Measurements from ENCODE around the gene DLG2. TPM values are rescaled to one million over a fixed set of nuclear protein-coding genes. Genes with fewer than 3 reads are reported as not detected.

Gene DLG2
- total and polyA plus RNA-seq, 4 donors = 1.3 to 23.3 (median 10.9) TPM

DNA sequence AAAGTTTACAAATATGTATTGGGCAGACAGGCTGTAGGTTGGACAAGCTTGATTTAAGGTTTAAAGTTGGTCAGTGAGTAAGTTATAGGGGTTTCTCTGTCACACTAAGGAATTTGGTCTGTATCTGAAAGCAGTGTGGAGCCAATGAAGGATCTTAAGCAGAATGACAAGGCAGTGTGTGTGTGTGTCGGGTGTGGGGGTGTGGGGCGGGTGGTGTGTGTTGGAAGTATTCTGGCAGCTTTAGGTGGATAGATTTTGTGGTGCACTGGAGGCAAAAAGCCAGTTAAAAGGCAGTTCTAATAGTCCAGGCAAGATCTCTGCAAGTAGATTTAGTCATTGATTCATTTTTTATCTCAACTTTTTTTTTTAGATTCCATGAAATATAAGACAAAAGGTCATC, 1334.2 kb downstream of the DLG2 start:
- intact Hi-C loops (cut with DNase I) = no loop called here
- DNase-seq = no peak

DNA sequence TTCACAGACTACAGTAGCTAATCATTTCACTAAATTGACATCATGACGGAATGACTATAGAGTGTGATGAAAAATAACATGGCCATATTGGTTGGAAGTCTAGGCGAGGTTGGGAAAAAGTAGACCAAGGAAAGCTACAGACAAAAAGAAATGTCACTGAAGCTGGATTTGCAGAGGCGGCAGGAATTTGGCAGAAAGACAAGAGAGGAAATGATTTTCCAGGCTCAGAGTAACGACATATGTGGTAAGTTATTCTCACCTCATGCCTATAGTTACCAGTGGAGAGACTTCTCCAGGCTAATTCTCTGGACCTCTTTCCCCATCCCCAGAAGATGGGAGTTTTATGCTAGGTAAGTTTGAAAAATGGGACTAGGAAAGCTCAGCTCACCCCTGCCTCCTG, 1335.1 kb downstream of the DLG2 start:
- H3K36me3 ChIP-seq (ENCODE audit: control insufficient read depth in 1 of 2, insufficient read depth in 2 of 2, low read length in 1 of 2) = no peaks in the 10 kb centered on the region
- no peaks in the 10 kb centered on the region for H3K4me1 ChIP-seq (ENCODE audit: control insufficient read depth in 1 of 2, insufficient read depth in 2 of 2, low read length in 2 of 2)
- H3K4me3 ChIP-seq (ENCODE audit: low read length in 2 of 2) = no peak overlapping the region
- ATAC-seq (ENCODE audit: low FRiP score) = no peak
- intact Hi-C loops (cut with DNase I) = no loop called here
- no peak overlapping the region for H3K27ac ChIP-seq (ENCODE audit: low read depth in 1 of 2, low read length in 2 of 2)
- WGBS, 2 donors = 39 to 47% methylated on average over 4 of the region's 4 CpGs
- H3K27me3 ChIP-seq (ENCODE audit: control insufficient read depth in 1 of 2, insufficient read depth in 2 of 2, low read length in 1 of 2) = no peaks in the 10 kb centered on the region
- H3K9me3 ChIP-seq (ENCODE audit: control insufficient read depth, low read length) = no peaks in the 10 kb centered on the region
- DNase-seq = no peak

More for the DNA sequence above, 1334.2 kb downstream of the DLG2 start:
- no peaks in the 10 kb centered on the region for H3K36me3 ChIP-seq (ENCODE audit: control insufficient read depth in 1 of 2, insufficient read depth in 2 of 2, low read length in 1 of 2)
- WGBS, 2 donors = 75 to 77% methylated on average over 2 of the region's 2 CpGs
- no peaks in the 10 kb centered on the region for H3K9me3 ChIP-seq (ENCODE audit: control insufficient read depth, low read length)
- H3K27me3 ChIP-seq (ENCODE audit: control insufficient read depth in 1 of 2, insufficient read depth in 2 of 2, low read length in 1 of 2) = no peaks in the 10 kb centered on the region
- no peak overlapping the region for H3K27ac ChIP-seq (ENCODE audit: low read depth in 1 of 2, low read length in 2 of 2)
- H3K4me1 ChIP-seq (ENCODE audit: control insufficient read depth in 1 of 2, insufficient read depth in 2 of 2, low read length in 2 of 2) = no peaks in the 10 kb centered on the region
- H3K4me3 ChIP-seq (ENCODE audit: low read length in 2 of 2) = no peak overlapping the region
- ATAC-seq (ENCODE audit: low FRiP score) = no peak

GRCh38 chr11:84290647-84291046, 1336.5 kb downstream of the DLG2 start:
- no peak overlapping the region for H3K27ac ChIP-seq (ENCODE audit: low read depth in 1 of 2, low read length in 2 of 2)
- intact Hi-C loops (cut with DNase I) = no loop called here
- ATAC-seq (ENCODE audit: low FRiP score) (no peak), DNase-seq (no peak)
- no peak overlapping the region for H3K4me3 ChIP-seq (ENCODE audit: low read length in 2 of 2)
- no peaks in the 10 kb centered on the region for H3K4me1 ChIP-seq (ENCODE audit: control insufficient read depth in 1 of 2, insufficient read depth in 2 of 2, low read length in 2 of 2)
- H3K36me3 ChIP-seq (ENCODE audit: control insufficient read depth in 1 of 2, insufficient read depth in 2 of 2, low read length in 1 of 2) = no peaks in the 10 kb centered on the region
- H3K9me3 ChIP-seq (ENCODE audit: control insufficient read depth, low read length) = no peaks in the 10 kb centered on the region
- no peaks in the 10 kb centered on the region for H3K27me3 ChIP-seq (ENCODE audit: control insufficient read depth in 1 of 2, insufficient read depth in 2 of 2, low read length in 1 of 2)

GRCh38 chr11:84289381-84289906, 1337.7 kb downstream of the DLG2 start:
- no peaks in the 10 kb centered on the region for H3K9me3 ChIP-seq (ENCODE audit: control insufficient read depth, low read length)
- WGBS, 2 donors = 86 to 88% methylated on average over 3 of the region's 3 CpGs
- DNase-seq (no peak), ATAC-seq (ENCODE audit: low FRiP score) (no peak)
- H3K27me3 ChIP-seq (ENCODE audit: control insufficient read depth in 1 of 2, insufficient read depth in 2 of 2, low read length in 1 of 2) = no peaks in the 10 kb centered on the region
- H3K27ac ChIP-seq (ENCODE audit: low read depth in 1 of 2, low read length in 2 of 2) = no peak overlapping the region
- H3K4me3 ChIP-seq (ENCODE audit: low read length in 2 of 2) = no peak overlapping the region
- no peaks in the 10 kb centered on the region for H3K4me1 ChIP-seq (ENCODE audit: control insufficient read depth in 1 of 2, insufficient read depth in 2 of 2, low read length in 2 of 2)
- no peaks in the 10 kb centered on the region for H3K36me3 ChIP-seq (ENCODE audit: control insufficient read depth in 1 of 2, insufficient read depth in 2 of 2, low read length in 1 of 2)
- intact Hi-C loops (cut with DNase I) = no loop called here

DNA sequence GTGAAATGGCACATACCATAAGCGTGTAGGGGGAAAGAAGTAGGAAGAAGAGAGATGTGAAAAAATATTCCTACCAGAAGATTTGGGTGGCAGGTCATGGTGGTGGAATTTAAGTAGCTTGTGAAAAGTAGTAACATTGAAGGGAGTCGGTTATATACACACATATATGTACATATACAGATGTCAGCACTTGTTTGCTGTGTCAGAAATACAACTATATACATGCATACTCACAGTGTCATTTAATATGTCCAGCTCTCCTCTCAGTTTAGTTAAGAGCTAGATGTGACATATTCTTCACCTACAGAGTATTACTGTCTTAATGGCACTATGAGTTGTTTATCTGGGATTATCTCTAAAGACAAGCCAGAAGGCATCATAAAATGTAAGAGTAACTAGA, 1353.6 kb downstream of the DLG2 start:
- Histone ChIP-seq H3K4me3 (ENCODE audit: low read length in 2 of 2) (no peak overlapping the region), H3K9me3 (ENCODE audit: control insufficient read depth, low read length) (no peaks in the 10 kb centered on the region), H3K4me1 (ENCODE audit: control insufficient read depth in 1 of 2, insufficient read depth in 2 of 2, low read length in 2 of 2) (no peaks in the 10 kb centered on the region), H3K27me3 (ENCODE audit: control insufficient read depth in 1 of 2, insufficient read depth in 2 of 2, low read length in 1 of 2) (no peaks in the 10 kb centered on the region), H3K27ac (ENCODE audit: low read depth in 1 of 2, low read length in 2 of 2) (no peak overlapping the region), H3K36me3 (ENCODE audit: control insufficient read depth in 1 of 2, insufficient read depth in 2 of 2, low read length in 1 of 2) (no peaks in the 10 kb centered on the region)
- intact Hi-C loops (cut with DNase I) = no loop called here
- DNase-seq (no peak), ATAC-seq (ENCODE audit: low FRiP score) (no peak)
- 79 to 83% methylated on average over 2 of the region's 2 CpGs for WGBS, 2 donors

DNA sequence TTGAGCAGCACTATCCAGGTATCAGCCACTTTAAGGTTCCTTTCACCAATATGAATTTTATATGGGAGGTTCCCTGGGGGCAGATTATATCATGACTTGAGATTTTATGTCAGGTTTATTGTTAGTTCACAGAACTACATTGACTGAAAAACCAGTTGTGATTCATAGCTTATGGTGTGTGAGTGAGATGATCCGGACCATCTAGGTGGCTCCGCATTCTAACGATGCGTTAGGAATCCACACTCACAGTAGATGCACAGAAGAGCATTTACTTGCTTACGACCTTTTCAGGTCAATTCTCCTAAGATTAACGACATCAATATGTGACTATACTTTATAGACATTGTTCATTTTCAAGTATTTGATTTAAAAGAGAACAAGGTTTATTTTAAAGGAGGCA, 1356.7 kb downstream of the DLG2 start:
- Histone ChIP-seq H3K9me3 (ENCODE audit: control insufficient read depth, low read length) (no peaks in the 10 kb centered on the region), H3K4me1 (ENCODE audit: control insufficient read depth in 1 of 2, insufficient read depth in 2 of 2, low read length in 2 of 2) (no peaks in the 10 kb centered on the region), H3K27ac (ENCODE audit: low read depth in 1 of 2, low read length in 2 of 2) (no peak overlapping the region), H3K4me3 (ENCODE audit: low read length in 2 of 2) (no peak overlapping the region), H3K27me3 (ENCODE audit: control insufficient read depth in 1 of 2, insufficient read depth in 2 of 2, low read length in 1 of 2) (no peaks in the 10 kb centered on the region), H3K36me3 (ENCODE audit: control insufficient read depth in 1 of 2, insufficient read depth in 2 of 2, low read length in 1 of 2) (no peaks in the 10 kb centered on the region)
- intact Hi-C loops (cut with DNase I) = no loop called here
- DNase-seq (no peak), ATAC-seq (ENCODE audit: low FRiP score) (no peak)
- 83 to 89% methylated on average over 6 of the region's 6 CpGs for WGBS, 2 donors

DNA sequence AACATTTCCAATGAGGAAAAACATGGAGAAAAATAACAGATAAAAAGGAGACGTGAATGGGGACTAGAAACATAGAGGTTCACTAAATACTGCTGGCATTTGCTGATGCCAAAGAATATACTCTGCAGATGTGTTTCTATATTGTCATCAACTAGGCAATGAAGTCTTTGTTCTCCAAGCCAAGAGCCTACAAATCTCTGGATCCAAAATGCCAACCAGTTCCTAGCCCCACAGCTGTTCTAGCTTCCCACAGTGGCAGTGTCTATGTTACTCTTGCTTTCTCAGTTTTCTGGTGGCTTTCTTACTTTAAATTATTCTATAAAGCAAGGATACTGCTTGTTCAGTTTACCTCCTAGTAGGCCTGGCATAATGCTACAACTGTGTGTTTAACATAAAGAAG, 1363.1 kb downstream of the DLG2 start:
- ATAC-seq (ENCODE audit: low FRiP score) (no peak), DNase-seq (no peak)
- Histone ChIP-seq H3K36me3 (ENCODE audit: control insufficient read depth in 1 of 2, insufficient read depth in 2 of 2, low read length in 1 of 2) (no peaks in the 10 kb centered on the region), H3K27ac (ENCODE audit: low read depth in 1 of 2, low read length in 2 of 2) (no peak overlapping the region), H3K4me1 (ENCODE audit: control insufficient read depth in 1 of 2, insufficient read depth in 2 of 2, low read length in 2 of 2) (no peaks in the 10 kb centered on the region), H3K4me3 (ENCODE audit: low read length in 2 of 2) (no peak overlapping the region), H3K27me3 (ENCODE audit: control insufficient read depth in 1 of 2, insufficient read depth in 2 of 2, low read length in 1 of 2) (no peaks in the 10 kb centered on the region), H3K9me3 (ENCODE audit: control insufficient read depth, low read length) (no peaks in the 10 kb centered on the region)
- intact Hi-C loops (cut with DNase I) = no loop called here
- 26 to 28% methylated on average over 1 of the region's 1 CpG for WGBS, 2 donors

GRCh38 chr11:84261707-84262106, 1365.4 kb downstream of the DLG2 start:
- intact Hi-C loops (cut with DNase I) = no loop called here
- Histone ChIP-seq H3K27me3 (ENCODE audit: control insufficient read depth in 1 of 2, insufficient read depth in 2 of 2, low read length in 1 of 2) (no peaks in the 10 kb centered on the region), H3K27ac (ENCODE audit: low read depth in 1 of 2, low read length in 2 of 2) (no peak overlapping the region), H3K4me1 (ENCODE audit: control insufficient read depth in 1 of 2, insufficient read depth in 2 of 2, low read length in 2 of 2) (no peaks in the 10 kb centered on the region), H3K36me3 (ENCODE audit: control insufficient read depth in 1 of 2, insufficient read depth in 2 of 2, low read length in 1 of 2) (no peaks in the 10 kb centered on the region), H3K4me3 (ENCODE audit: low read length in 2 of 2) (no peak overlapping the region), H3K9me3 (ENCODE audit: control insufficient read depth, low read length) (no peaks in the 10 kb centered on the region)
- no peak for DNase-seq
- no peak for ATAC-seq (ENCODE audit: low FRiP score)

DNA sequence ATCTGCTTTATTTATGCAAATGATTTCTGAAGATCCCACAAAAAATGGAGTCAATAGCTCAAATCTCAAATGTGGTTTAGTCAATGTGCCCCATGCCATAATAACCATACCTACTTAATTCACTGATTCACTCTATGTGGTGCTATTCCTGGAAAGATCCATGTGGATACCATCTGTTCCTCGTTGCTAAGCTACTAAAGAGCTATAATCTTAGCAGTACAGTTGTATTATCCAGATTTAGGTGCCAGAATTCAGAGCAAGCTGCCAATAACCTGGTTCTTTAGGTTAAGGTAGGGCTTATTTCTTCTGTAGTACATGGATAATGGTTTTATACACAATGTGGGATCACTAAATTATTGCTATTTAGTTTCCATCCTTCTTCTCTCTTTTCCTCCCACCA, 1366.3 kb downstream of the DLG2 start:
- H3K36me3 ChIP-seq (ENCODE audit: control insufficient read depth in 1 of 2, insufficient read depth in 2 of 2, low read length in 1 of 2) = no peaks in the 10 kb centered on the region
- no peaks in the 10 kb centered on the region for H3K27me3 ChIP-seq (ENCODE audit: control insufficient read depth in 1 of 2, insufficient read depth in 2 of 2, low read length in 1 of 2)
- H3K4me3 ChIP-seq (ENCODE audit: low read length in 2 of 2) = no peak overlapping the region
- no peak for ATAC-seq (ENCODE audit: low FRiP score)
- WGBS, 2 donors = 40 to 55% methylated on average over 1 of the region's 1 CpG
- intact Hi-C loops (cut with DNase I) = no loop called here
- no peaks in the 10 kb centered on the region for H3K4me1 ChIP-seq (ENCODE audit: control insufficient read depth in 1 of 2, insufficient read depth in 2 of 2, low read length in 2 of 2)
- no peak overlapping the region for H3K27ac ChIP-seq (ENCODE audit: low read depth in 1 of 2, low read length in 2 of 2)
- no peak for DNase-seq
- H3K9me3 ChIP-seq (ENCODE audit: control insufficient read depth, low read length) = no peaks in the 10 kb centered on the region

Measured in aorta (tissue), 5 donors.